H9 (cell line): Measurements from ENCODE around the gene ARFGAP1. TPM values are rescaled to one million over a fixed set of nuclear protein-coding genes. Genes with fewer than 3 reads are reported as not detected.

ENCODE experiments used
- DNase-seq: peaks from one replicate; pipeline ENCODE4 v3.0.0-alpha.2; 2017
- H2AFZ ChIP-seq: one replicate; pipeline ENCODE4 v1.6.1; 2013; ENCODE audit warnings: mild to moderate bottlenecking, low read length, control low read depth, moderate library complexity
- H2AK5ac ChIP-seq: 2 replicates; pipeline ENCODE4 v1.6.1; 2013; ENCODE audit warnings: low read length, control low read depth, mixed read lengths; ENCODE audit not compliant: insufficient read length
- H2BK120ac ChIP-seq: one replicate; pipeline ENCODE4 v1.6.1; 2013; ENCODE audit warnings: low read depth, mild to moderate bottlenecking, low read length, control low read depth, inconsistent platforms; ENCODE audit not compliant: poor library complexity, severe bottlenecking
- H2BK12ac ChIP-seq: 2 replicates; pipeline ENCODE4 v1.6.1; 2013; ENCODE audit warnings: low read length, control low read depth, mixed read lengths, low read depth; ENCODE audit not compliant: insufficient read length
- H2BK15ac ChIP-seq: 2 replicates; pipeline ENCODE4 v1.6.1; 2013; ENCODE audit warnings: low read depth, low read length, control low read depth
- H2BK20ac ChIP-seq: one replicate; pipeline ENCODE4 v1.6.1; 2013; ENCODE audit warnings: low read depth, mild to moderate bottlenecking, low read length, control low read depth, inconsistent platforms; ENCODE audit not compliant: poor library complexity, severe bottlenecking
- H2BK5ac ChIP-seq: 2 replicates; pipeline ENCODE4 v1.6.1; 2013; ENCODE audit warnings: low read length, control low read depth, mixed read lengths; ENCODE audit not compliant: insufficient read length
- H3K14ac ChIP-seq: 2 replicates; pipeline ENCODE4 v1.6.1; 2013; ENCODE audit warnings: low read length, control low read depth; ENCODE audit not compliant: insufficient read depth
- H3K18ac ChIP-seq: 2 replicates; pipeline ENCODE4 v1.6.1; 2013; ENCODE audit warnings: low read depth, mild to moderate bottlenecking, mixed read lengths, low read length, control low read depth; ENCODE audit not compliant: insufficient read length
- H3K23ac ChIP-seq: 2 replicates; pipeline ENCODE4 v1.6.1; 2013; ENCODE audit warnings: low read length, control low read depth, mixed read lengths, low read depth; ENCODE audit not compliant: insufficient read length
- H3K23me2 ChIP-seq: 2 replicates; pipeline ENCODE4 v1.6.1; 2013; ENCODE audit warnings: low read depth, mild to moderate bottlenecking, mixed read lengths, low read length, control low read depth; ENCODE audit not compliant: insufficient read length, poor library complexity, severe bottlenecking
- H3K27ac ChIP-seq: 2 replicates; pipeline ENCODE4 v1.5.1; 2013; ENCODE audit warnings: low read length, control low read depth, mixed read lengths, low read depth; ENCODE audit not compliant: insufficient read length
- H3K27me3 ChIP-seq: 2 replicates; pipeline ENCODE4 v1.6.1; 2013; ENCODE audit warnings: low read length, control low read depth, inconsistent platforms; ENCODE audit not compliant: insufficient read depth
- H3K4ac ChIP-seq: 2 replicates; pipeline ENCODE4 v1.6.1; 2013; ENCODE audit warnings: low read depth, mild to moderate bottlenecking, control low read depth, inconsistent platforms, low read length, moderate library complexity
- H3K4me1 ChIP-seq: 2 replicates; pipeline ENCODE4 v1.6.1; 2013; ENCODE audit warnings: low read length, control low read depth, inconsistent platforms; ENCODE audit not compliant: insufficient read depth
- H3K4me2 ChIP-seq: 2 replicates; pipeline ENCODE4 v1.6.1; 2013; ENCODE audit warnings: low read length, control low read depth, mixed read lengths; ENCODE audit not compliant: insufficient read length, insufficient read depth
- H3K56ac ChIP-seq: 2 replicates; pipeline ENCODE4 v1.6.1; 2013; ENCODE audit warnings: low read depth, mild to moderate bottlenecking, mixed read lengths, low read length, control low read depth; ENCODE audit not compliant: insufficient read length
- H3K79me1 ChIP-seq: 2 replicates; pipeline ENCODE4 v1.6.1; 2013; ENCODE audit warnings: low read depth, mild to moderate bottlenecking, moderate library complexity, low read length, control low read depth, inconsistent platforms; ENCODE audit not compliant: insufficient read depth, poor library complexity, severe bottlenecking
- H3K79me2 ChIP-seq: 2 replicates; pipeline ENCODE4 v1.6.1; 2013; ENCODE audit warnings: low read length, control low read depth, inconsistent platforms; ENCODE audit not compliant: insufficient read depth
- H3K9ac ChIP-seq: 2 replicates; pipeline ENCODE4 v1.6.1; 2013; ENCODE audit warnings: low read length, control low read depth, mixed read lengths; ENCODE audit not compliant: insufficient read length; ENCODE audit errors: extremely low read depth
- H3K9me3 ChIP-seq: one replicate; pipeline ENCODE4 v1.6.1; 2013; ENCODE audit warnings: low read depth, low read length, inconsistent platforms; ENCODE audit not compliant: control insufficient read depth
- H3T11ph ChIP-seq: one replicate; pipeline ENCODE4 v1.6.1; 2013; ENCODE audit warnings: mild to moderate bottlenecking, low read length, control low read depth, inconsistent platforms
- H4K20me1 ChIP-seq: one replicate; pipeline ENCODE4 v1.6.1; 2013; ENCODE audit not compliant: control insufficient read depth, insufficient read length, insufficient read depth
- H4K5ac ChIP-seq: 2 replicates; pipeline ENCODE4 v1.6.1; 2013; ENCODE audit warnings: low read depth, mild to moderate bottlenecking, mixed read lengths, low read length, control low read depth; ENCODE audit not compliant: insufficient read length
- H4K8ac ChIP-seq: replicated peaks from 2 replicates; pipeline ENCODE4 v1.6.1; 2013; ENCODE audit warnings: low read length, control low read depth, mixed read lengths, low read depth; ENCODE audit not compliant: insufficient read length
- H4K91ac ChIP-seq: 2 replicates; pipeline ENCODE4 v1.6.1; 2013; ENCODE audit warnings: low read depth, mild to moderate bottlenecking, moderate library complexity, mixed read lengths, low read length, control low read depth; ENCODE audit not compliant: insufficient read length
- H3K27ac Mint-ChIP-seq, 3 experiments: 2 replicates in 2 of 3; 3 replicates in 1 of 3; pipeline ENCODE4 v1.8.0; 2020 to 2021; ENCODE audit warnings: mixed read lengths in 3 of 3, mild to moderate bottlenecking in 1 of 3, moderate library complexity in 1 of 3
- H3K27me3 Mint-ChIP-seq: 2 replicates; pipeline ENCODE4 v1.8.0; 2021; ENCODE audit warnings: low read depth, mild to moderate bottlenecking, moderate library complexity, mixed read lengths
- H3K36me3 Mint-ChIP-seq, 3 experiments: 2 replicates in 2 of 3; 3 replicates in 1 of 3; pipeline ENCODE4 v1.8.0; 2020 to 2021; ENCODE audit warnings: low read depth in 3 of 3, mixed read lengths in 3 of 3; ENCODE audit not compliant: insufficient read depth in 1 of 3
- H3K4me1 Mint-ChIP-seq, 2 experiments: 2 replicates each; pipeline ENCODE4 v1.8.0; 2020; ENCODE audit warnings: mixed read lengths in 2 of 2
- H3K4me3 Mint-ChIP-seq, 2 experiments: 2 replicates in 1 of 2; 3 replicates in 1 of 2; pipeline ENCODE4 v1.8.0; 2020 to 2021; ENCODE audit warnings: mild to moderate bottlenecking in 2 of 2, mixed read lengths in 2 of 2, moderate library complexity in 1 of 2
- H3K9me3 Mint-ChIP-seq, 2 experiments: 2 replicates in 1 of 2; 3 replicates in 1 of 2; pipeline ENCODE4 v1.8.0; 2020; ENCODE audit warnings: mild to moderate bottlenecking in 2 of 2, mixed read lengths in 2 of 2, moderate library complexity in 1 of 2
- WGBS: extraction: QIAGEN DNeasy Blood & Tissue Kit; methylation state at CpG from one replicate; pipeline ENCODE4 v1.1.7; 2013; ENCODE audit warnings: missing lambda C conversion rate, low lambda C conversion rate, mixed read lengths; ENCODE audit not compliant: insufficient read length; ENCODE audit errors: extremely low coverage; 5-methylcytosine and 5-hydroxymethylcytosine counted together
- total RNA-seq: library from RNA; stranded (reverse); gene quantifications from 2 replicates; pipeline ENCODE4 v1.2.1, GENCODE V29; 2021
- TF ChIP-seq, protein P1 (sequence below): fragments of 200-600 bp; sonication (generic); conservative IDR thresholded peaks from 3 replicates; pipeline ENCODE4 v1.8.0; 2021; ENCODE audit warnings: antibody characterized with exemption, mild to moderate bottlenecking

Gene ARFGAP1
- total RNA-seq, 1 experiment from 2014 or later: 114 TPM

DNA sequence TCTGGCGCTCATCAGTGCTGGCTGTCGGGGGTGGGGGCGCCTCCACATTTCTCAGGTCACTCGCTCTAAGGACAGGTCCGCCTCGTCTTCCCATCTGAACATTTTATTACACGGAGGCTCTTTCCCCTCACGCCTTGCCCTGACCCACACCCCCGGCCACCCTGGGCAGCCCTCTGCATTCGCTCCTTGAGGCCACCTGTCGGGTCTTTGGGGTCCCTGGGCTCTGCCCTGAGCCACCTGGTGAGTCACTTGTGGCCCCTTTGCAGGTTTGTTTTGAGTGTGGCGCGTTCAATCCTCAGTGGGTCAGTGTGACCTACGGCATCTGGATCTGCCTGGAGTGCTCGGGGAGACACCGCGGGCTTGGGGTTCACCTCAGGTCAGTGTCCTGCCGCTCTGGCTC is 3.2 kb downstream of the ARFGAP1 start:
- H3K79me1 ChIP-seq: peaks cover 14% of the 10 kb centered on the region
- H3K4me2 ChIP-seq: no peak overlapping the region
- H3K56ac ChIP-seq: no peak overlapping the region
- H3K9me3 ChIP-seq: no peaks in the 10 kb centered on the region
- H3K23me2 ChIP-seq: no peaks in the 10 kb centered on the region
- no peak overlapping the region for H3K23ac ChIP-seq
- no peak for DNase-seq
- H4K91ac ChIP-seq: no peak overlapping the region
- Mint-ChIP-seq H3K36me3 (peaks cover 13 to 47% (median 42%) of the 10 kb centered on the region in 3 experiments), H3K4me3 (no peak overlapping the region), H3K27me3 (no peaks in the 10 kb centered on the region), H3K9me3 (no peaks in the 10 kb centered on the region), H3K27ac (no peak overlapping the region), H3K4me1 (peaks cover 12% of the 10 kb centered on the region in 2 experiments; a peak in 3 of 4 replicates)
- H2BK5ac ChIP-seq: no peak overlapping the region
- H3K14ac ChIP-seq: no peak overlapping the region
- H3K27me3 ChIP-seq: no peaks in the 10 kb centered on the region
- no peaks in the 10 kb centered on the region for H4K20me1 ChIP-seq
- 0 out of 2 replicates have a peak, but pooled peaks cover 2% of the 10 kb centered on the region for H3K4me1 ChIP-seq
- H3K79me2 ChIP-seq: peaks cover 27% of the 10 kb centered on the region; the same call in 1 of the 2 replicates
- no peak overlapping the region for H2BK120ac ChIP-seq
- H4K5ac ChIP-seq: no peak overlapping the region
- no peak overlapping the region for H2BK12ac ChIP-seq
- no peak overlapping the region for H3K27ac ChIP-seq
- H3T11ph ChIP-seq: no peak overlapping the region
- no peak overlapping the region for H4K8ac ChIP-seq
- no peak overlapping the region for H2BK20ac ChIP-seq
- no peak overlapping the region for H2AK5ac ChIP-seq
- no peak overlapping the region for H2AFZ ChIP-seq
- WGBS: no CpG with 5 or more reads among the region's 18 CpGs
- no peak overlapping the region for H2BK15ac ChIP-seq
- no peak overlapping the region for H3K4ac ChIP-seq
- TF ChIP-seq, protein P1, sequence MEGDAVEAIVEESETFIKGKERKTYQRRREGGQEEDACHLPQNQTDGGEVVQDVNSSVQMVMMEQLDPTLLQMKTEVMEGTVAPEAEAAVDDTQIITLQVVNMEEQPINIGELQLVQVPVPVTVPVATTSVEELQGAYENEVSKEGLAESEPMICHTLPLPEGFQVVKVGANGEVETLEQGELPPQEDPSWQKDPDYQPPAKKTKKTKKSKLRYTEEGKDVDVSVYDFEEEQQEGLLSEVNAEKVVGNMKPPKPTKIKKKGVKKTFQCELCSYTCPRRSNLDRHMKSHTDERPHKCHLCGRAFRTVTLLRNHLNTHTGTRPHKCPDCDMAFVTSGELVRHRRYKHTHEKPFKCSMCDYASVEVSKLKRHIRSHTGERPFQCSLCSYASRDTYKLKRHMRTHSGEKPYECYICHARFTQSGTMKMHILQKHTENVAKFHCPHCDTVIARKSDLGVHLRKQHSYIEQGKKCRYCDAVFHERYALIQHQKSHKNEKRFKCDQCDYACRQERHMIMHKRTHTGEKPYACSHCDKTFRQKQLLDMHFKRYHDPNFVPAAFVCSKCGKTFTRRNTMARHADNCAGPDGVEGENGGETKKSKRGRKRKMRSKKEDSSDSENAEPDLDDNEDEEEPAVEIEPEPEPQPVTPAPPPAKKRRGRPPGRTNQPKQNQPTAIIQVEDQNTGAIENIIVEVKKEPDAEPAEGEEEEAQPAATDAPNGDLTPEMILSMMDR: no peak
- H3K18ac ChIP-seq: no peak overlapping the region
- H3K9ac ChIP-seq: no peak overlapping the region
